Testis (tissue), 2 donors: ENCODE results near the gene PLCB1.

Experiments used
- CTCF ChIP-seq, 3 experiments: fragments of 450-650 bp in 2 of 3; fragments of 200-600 bp in 1 of 3; sonication (generic) in 1 of 3; IDR thresholded peaks; one replicate each; pipeline ENCODE4 v1.5.1; 2016 to 2019; ENCODE audit warnings: antibody characterized with exemption in 3 of 3, mild to moderate bottlenecking in 2 of 3, moderate library complexity in 1 of 3
- POLR2A ChIP-seq: fragments of 450-650 bp; IDR thresholded peaks from one replicate; pipeline ENCODE4 v1.6.1; 2017; ENCODE audit warnings: antibody characterized with exemption, mild to moderate bottlenecking, moderate library complexity

- TF ChIP-seq CTCF (IDR thresholded peaks at IDR 0.05) (no peak), POLR2A (no peak)
Measured at GRCh38 chr20:8425016-8425415, 292.9 kb downstream of the PLCB1 start.
